Activated naive CD8-positive, alpha-beta T cell treated with anti-CD3 and anti-CD28 coated beads, Interleukin-2, amount 10 ng/mL, durations not matched to agents 7 days and 5 days (primary cell): ENCODE results near the gene GPR63. TPM values are rescaled to one million over a fixed set of nuclear protein-coding genes. Genes with fewer than 3 reads are reported as not detected.

ENCODE experiments used
- ATAC-seq: fragments of 150-1000 bp; cut with Tn5 transposase; one replicate; pipeline ENCODE4 v1.10.0; 2021; ENCODE audit warnings: low read depth, moderate library complexity
- POLR2A ChIA-PET: fragments of 350-600 bp; sonication (Branson Sonifier 250); formaldehyde crosslinking; loops from one replicate; lab custom pipeline; 2021; ENCODE audit warnings: antibody characterized with exemption; lab: Charles Lee
- DNase-seq: peaks from one replicate; pipeline ENCODE4 v3.0.0; 2021
- H3K27ac Mint-ChIP-seq: one replicate; pipeline ENCODE4 v1.8.0; 2022; ENCODE audit warnings: mild to moderate bottlenecking, mixed read lengths
- H3K27me3 Mint-ChIP-seq: one replicate; pipeline ENCODE4 v1.8.0; 2022; ENCODE audit warnings: mild to moderate bottlenecking, moderate library complexity, mixed read lengths
- H3K36me3 Mint-ChIP-seq: one replicate; pipeline ENCODE4 v1.8.0; 2021; ENCODE audit warnings: mild to moderate bottlenecking, mixed read lengths
- H3K4me1 Mint-ChIP-seq: one replicate; pipeline ENCODE4 v1.8.0; 2021; ENCODE audit warnings: mixed read lengths
- H3K4me3 Mint-ChIP-seq: one replicate; pipeline ENCODE4 v1.8.0; 2022; ENCODE audit warnings: mild to moderate bottlenecking, moderate library complexity, mixed read lengths
- H3K9me3 Mint-ChIP-seq: one replicate; pipeline ENCODE4 v1.8.0; 2021; ENCODE audit warnings: mixed read lengths
- total RNA-seq, 2 experiments: library from RNA; stranded (reverse); gene quantifications; one replicate each; pipeline ENCODE4 v1.2.3, GENCODE V29; 2021

GPR63 gene
- total RNA-seq, 2 experiments from 2014 or later: 1.1 to 1.4 TPM

GRCh38 chr6:96766769-96767168 lies 70.5 kb downstream of the GPR63 start:
- ATAC-seq (no peak), DNase-seq (no peak)
- H3K4me1 Mint-ChIP-seq: no peaks in the 10 kb centered on the region
- no peaks in the 10 kb centered on the region for H3K9me3 Mint-ChIP-seq
- H3K4me3 Mint-ChIP-seq: no peak overlapping the region
- H3K27me3 Mint-ChIP-seq: peaks cover 4% of the 10 kb centered on the region
- POLR2A ChIA-PET: no interaction called here
- H3K27ac Mint-ChIP-seq: no peak overlapping the region
- no peaks in the 10 kb centered on the region for H3K36me3 Mint-ChIP-seq

DNA sequence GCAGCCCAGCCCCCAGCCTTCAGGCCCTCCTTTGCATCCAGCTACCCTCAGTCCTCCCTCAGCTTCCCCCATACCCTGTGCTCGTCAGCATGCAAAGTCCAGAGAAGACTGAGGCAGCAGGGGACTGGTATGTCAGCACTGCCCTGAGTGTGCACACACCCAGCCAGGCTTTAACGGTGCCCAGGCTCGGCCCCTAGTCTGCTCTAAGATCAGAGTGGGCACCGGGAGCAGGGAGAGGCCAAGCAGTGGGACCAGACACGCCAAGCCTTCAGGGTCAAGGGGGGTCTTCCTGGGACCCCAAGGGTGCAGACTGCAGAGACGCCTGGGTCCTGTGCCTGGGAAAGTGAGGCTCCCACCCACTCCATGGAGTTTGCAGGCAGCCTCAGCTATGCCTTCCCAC lies 74.7 kb downstream of the GPR63 start:
- Mint-ChIP-seq H3K27me3 (peaks cover 6% of the 10 kb centered on the region), H3K9me3 (no peaks in the 10 kb centered on the region), H3K36me3 (no peaks in the 10 kb centered on the region), H3K4me3 (no peak overlapping the region), H3K4me1 (peaks cover 1% of the 10 kb centered on the region), H3K27ac (no peak overlapping the region)
- ATAC-seq: no peak
- POLR2A ChIA-PET: no interaction called here
- DNase-seq: no peak

GRCh38 chr6:96761794-96762193 lies 75.5 kb downstream of the GPR63 start:
- no peak overlapping the region for H3K27ac Mint-ChIP-seq
- H3K9me3 Mint-ChIP-seq: no peaks in the 10 kb centered on the region
- no peaks in the 10 kb centered on the region for H3K36me3 Mint-ChIP-seq
- DNase-seq (no peak), ATAC-seq (no peak)
- H3K4me1 Mint-ChIP-seq: peaks cover 1% of the 10 kb centered on the region
- H3K27me3 Mint-ChIP-seq: peaks cover 6% of the 10 kb centered on the region
- POLR2A ChIA-PET: no interaction called here
- no peak overlapping the region for H3K4me3 Mint-ChIP-seq

DNA sequence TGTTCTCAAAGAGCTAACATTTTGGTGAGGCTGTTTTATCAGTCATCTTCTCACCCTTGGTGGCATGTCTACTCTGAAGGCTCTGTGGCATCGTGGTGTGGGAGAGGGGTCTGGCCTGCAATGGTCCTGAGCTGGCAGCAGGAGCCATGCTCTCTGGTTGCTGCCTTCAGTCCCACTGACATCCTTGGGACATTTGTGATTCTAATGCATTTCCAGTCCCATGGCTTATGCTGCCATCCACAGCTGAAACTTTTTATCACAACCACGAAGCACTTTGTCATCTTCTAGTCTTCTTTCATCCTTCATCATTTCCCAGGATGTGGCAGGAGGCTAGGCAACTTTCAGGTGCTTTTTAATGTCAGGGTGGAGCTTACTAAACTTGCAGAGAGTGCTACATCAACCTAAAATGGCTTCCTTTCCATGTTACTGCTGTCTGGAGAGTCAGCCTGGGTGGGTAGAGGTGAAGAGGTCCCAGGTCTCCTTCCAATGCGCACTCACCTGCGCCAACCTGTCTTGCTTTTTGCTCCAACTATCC lies 77.1 kb downstream of the GPR63 start:
- POLR2A ChIA-PET: no interaction called here

DNA sequence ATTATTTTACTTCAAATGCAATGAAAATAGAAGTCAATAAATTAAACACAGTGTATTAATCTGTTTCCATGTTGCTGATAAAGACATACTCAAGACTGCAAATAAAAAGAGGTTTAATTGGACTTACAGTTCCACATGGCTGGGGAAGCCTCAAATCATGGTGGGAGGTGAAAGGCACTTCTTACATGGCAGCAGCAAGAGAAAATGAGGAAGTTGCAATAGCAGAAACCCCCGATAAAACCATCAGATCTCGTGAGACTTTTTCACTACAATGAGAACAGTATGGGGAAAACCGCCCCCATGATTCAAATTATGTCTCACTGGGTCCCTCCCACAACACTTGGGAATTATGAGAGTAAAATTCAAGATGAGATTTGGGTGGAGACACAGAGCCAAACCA lies 82.2 kb downstream of the GPR63 start:
- H3K27me3 Mint-ChIP-seq: peaks cover 23% of the 10 kb centered on the region
- H3K27ac Mint-ChIP-seq: no peak overlapping the region
- POLR2A ChIA-PET: no interaction called here
- peaks cover under 1% of the 10 kb centered on the region for H3K4me1 Mint-ChIP-seq
- H3K36me3 Mint-ChIP-seq: no peaks in the 10 kb centered on the region
- no peak for ATAC-seq
- no peak for DNase-seq
- H3K9me3 Mint-ChIP-seq: no peaks in the 10 kb centered on the region
- H3K4me3 Mint-ChIP-seq: no peak overlapping the region

More for the DNA sequence above, 77.1 kb downstream of the GPR63 start:
- Mint-ChIP-seq H3K4me1 (peaks cover 1% of the 10 kb centered on the region), H3K9me3 (no peaks in the 10 kb centered on the region), H3K27me3 (peaks cover 17% of the 10 kb centered on the region), H3K36me3 (no peaks in the 10 kb centered on the region), H3K4me3 (no peak overlapping the region), H3K27ac (no peak overlapping the region)
- ATAC-seq (no peak), DNase-seq (no peak)

- Mint-ChIP-seq H3K4me3 (no peak overlapping the region), H3K27ac (no peak overlapping the region), H3K9me3 (no peaks in the 10 kb centered on the region), H3K36me3 (no peaks in the 10 kb centered on the region), H3K4me1 (no peaks in the 10 kb centered on the region), H3K27me3 (peaks cover 13% of the 10 kb centered on the region)
- ATAC-seq (no peak), DNase-seq (no peak)
- POLR2A ChIA-PET: interaction anchor here (0.7 kb wide), 1 partner anchor 242 kb away, joined by 3 read pairs; no protein-coding TSS in a partner anchor
Observed at GRCh38 chr6:96749891-96750290, 87.4 kb downstream of the GPR63 start.

Other genes with a start within 250 kb of the GPR63 start
- gene NDUFAF4, start 60.4 kb upstream of the GPR63 start, total RNA-seq: 10 to 100 TPM; 27.8 to 30.0 TPM
- 1 to 10 TPM; 1.5 to 2.1 TPM for gene KLHL32, start 87.3 kb upstream of the GPR63 start, total RNA-seq